ENCODE results near the gene VPS16.

The VPS16 gene

DNA sequence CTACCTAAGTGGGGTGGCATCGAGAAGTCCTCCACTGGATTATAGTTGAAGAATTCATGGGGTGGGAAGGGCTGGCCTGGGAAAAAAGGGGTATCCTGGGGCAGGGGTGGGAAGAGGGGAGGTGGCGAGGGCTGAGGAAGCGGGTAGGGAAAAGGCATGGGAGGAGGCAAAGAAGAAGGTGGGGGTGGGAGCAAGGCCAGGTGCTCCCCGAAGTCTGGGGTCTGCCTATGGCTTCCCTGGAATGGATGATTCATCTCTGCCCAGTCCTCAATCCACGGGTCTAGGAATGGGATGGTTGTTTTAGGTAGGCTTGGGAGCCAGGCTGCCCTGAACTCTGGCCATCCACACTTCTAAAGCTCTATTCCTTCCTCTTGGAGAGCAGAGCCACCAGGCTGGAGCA is 4.5 kb upstream of the VPS16 start:
- DNase-seq: no peak

GRCh38 chr20:2837221-2837960 is 3.2 kb upstream of the VPS16 start:
- no peak for DNase-seq

DNA sequence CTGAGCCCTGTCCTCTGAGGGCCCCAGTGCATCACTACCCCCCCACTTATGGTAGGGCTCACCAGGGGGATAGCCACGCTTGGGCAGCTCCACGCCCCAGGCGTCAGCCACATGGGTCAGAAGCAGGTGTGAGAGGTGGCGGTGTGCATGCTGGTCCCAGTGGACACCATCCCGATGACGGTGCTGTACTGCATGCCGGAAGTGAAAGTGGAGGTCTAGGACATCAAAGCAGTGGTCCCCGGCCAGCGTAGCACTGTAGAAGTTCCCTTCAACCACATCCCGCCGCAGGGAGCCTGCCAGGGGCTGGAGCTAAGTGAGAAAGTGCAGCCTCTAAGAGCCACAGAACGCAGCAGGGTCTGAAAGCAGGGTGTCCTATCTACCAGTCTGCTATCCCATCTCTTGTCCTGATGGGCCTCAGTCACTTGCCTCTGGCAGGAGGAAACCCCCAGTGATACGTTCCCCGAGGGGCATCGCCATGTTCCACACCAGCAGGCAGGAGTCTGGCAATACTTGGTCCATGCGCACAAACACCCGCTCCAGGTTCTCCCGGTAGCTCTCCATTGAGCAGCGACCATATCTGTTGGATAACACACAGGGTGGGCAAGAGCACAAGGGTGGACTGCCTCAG is 2.3 kb upstream of the VPS16 start:
- DNase-seq: no peak

- no peak for DNase-seq
Observed at GRCh38 chr20:2838847-2839671, 1.5 kb upstream of the VPS16 start.

- DNase-seq: no peak
Observed at GRCh38 chr20:2839732-2840137, 810 bp upstream of the VPS16 start.

GRCh38 chr20:2840967-2841531 is 504 bp downstream of the VPS16 start:
- DNase-seq: no peak

- DNase-seq: no peak
Observed at GRCh38 chr20:2845607-2846006, 5.1 kb downstream of the VPS16 start.

DNA sequence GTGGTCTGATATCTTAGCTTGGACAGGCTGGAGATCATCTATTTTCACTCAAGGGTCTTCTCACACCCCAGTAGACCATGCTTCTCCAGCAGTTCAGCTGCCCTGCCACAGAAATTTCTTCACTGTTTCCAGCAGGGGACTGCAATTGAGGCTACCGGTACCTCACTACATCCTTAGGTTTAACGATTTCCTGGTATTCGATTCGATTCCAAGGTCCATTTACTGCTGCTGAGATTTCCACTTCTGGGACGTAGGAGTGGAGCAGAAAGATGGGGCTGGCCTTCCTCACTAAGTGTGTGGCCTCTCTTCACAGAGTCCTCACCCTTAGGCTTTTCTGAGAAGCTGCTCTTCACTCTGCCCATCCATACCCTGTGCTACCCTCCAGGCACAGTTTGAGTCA is 6.2 kb downstream of the VPS16 start:
- no peak for DNase-seq

DNA sequence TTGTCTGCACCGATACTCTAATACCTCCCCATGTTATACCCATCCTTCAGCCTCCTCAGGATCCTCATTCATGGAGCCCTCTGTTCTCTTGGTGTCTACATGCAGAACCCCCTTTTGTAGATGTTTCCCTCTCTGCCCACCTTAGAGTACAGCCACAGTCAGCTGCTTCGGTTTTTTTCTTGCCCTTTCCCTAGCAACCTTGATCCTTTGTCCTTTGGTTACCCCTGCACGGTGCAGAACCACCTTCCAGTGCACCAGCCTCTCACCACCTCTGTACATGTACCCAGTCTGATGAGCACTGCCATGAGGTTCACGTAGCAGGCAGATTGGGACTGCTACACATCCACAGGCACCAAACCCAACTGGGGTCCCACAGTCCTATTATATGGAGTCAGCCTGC is 7.3 kb downstream of the VPS16 start:
- no peak for DNase-seq

DNA sequence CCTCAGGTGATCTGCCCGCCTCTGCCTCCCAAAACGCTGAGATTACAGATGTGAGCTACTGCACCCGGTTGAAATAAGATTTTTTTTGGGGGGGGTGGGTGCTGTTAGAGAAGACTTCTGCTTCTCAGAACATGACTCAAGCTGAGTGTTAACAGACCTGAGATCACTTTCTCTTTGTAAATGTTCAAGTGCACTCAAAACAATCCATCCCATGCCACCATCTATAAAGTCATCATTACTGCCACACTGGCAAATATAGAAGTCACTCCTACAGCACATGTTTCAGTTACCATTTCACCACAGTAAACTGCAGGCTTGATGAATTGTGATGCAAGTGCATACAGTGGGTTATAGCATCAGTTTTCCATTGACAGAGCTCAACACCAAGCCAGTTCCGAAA is 9.0 kb downstream of the VPS16 start:
- DNase-seq: no peak

- no peak for DNase-seq
Observed at GRCh38 chr20:2851086-2851485, 10.5 kb downstream of the VPS16 start.

DNA sequence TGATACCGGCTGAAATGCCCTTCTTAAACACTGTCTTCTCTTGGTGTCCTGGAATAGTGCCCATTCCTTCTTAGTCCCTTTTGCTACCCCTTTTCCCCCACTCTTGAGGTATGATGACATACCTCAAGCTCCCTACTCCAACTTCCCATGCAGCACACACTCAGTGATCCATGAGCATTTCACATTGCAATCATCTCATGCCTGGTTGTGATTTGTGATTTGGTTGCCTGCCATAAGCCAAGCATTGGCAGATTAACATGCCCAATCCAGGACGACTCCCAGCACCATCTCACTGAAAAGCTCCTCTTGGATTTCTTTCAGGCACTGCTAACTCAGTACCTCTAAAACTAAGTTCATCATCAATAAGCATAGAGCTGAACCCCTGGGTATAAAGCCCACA is 18.0 kb downstream of the VPS16 start:
- no peak for DNase-seq

DNA sequence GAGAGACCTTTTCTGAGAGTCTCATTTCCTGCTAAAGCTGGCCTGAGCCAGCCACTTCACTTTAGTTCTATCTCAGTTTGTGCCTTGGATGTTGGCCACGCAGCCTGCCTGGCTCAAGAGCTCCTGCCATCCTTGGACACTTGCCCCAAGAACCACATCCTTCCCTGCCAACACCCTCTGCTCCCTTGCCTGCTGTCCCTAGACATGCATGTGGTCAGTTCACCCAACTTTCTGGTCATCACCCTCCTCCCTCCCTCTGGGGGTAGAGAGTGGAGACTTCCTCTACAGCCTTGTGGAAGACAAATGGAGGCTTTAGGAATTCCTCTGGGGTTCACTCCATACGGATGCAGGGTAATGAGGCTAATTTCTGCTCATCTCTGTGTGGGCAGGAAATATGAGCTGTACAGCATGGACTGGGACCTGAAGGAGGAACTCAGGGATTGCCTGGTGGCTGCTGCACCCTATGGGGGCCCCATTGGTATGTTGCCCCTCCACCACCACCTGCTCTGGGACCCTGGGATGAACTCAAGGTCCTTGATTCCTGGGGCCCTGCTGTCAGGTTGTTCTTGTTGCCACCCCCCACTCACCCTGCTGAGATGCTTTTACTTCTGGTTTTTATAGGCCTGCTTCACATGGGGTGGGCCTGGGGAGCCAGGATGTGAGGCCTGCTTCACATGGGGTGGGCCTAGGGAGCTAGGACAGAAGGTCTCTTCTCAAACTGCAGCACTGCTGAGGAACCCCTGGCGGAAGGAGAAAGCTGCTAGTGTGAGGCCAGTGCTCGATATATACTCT is 19.0 kb downstream of the VPS16 start:
- no peak for DNase-seq

DNA sequence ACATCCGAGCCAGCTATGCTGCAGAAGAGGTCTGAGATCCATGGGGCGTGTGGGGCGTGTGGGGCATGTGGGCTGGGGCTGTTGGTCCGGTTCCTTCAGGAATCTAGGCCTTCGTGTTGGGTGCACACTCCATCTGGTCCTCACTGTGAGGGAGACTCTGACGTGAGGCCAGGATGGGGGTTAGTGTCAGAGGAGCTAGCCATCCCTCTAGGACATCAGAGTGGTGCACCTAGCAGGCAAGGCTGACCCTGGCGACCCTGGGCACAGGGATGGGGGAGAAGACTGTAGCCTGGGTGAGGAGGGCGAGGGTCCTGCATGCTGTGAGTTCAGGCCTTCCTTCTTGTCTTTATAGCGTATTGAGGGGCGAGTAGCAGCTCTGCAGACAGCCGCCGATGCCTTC is 24.1 kb downstream of the VPS16 start:
- DNase-seq: no peak

DNA sequence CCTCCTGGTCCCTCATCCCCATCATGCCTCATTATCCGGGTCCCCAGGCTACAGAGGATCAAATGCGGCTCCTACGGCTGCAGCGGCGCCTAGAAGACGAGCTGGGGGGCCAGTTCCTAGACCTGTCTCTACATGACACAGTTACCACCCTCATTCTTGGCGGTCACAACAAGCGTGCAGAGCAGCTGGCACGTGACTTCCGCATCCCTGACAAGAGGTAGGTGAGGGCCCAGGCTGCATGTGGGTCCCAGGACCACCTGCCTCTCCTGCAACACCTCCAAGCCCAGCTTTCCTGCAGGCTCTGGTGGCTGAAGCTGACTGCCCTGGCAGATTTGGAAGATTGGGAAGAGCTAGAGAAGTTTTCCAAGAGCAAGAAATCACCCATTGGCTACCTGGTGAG is 24.6 kb downstream of the VPS16 start:
- no peak for DNase-seq

GRCh38 chr20:2865630-2866029 is 25.1 kb downstream of the VPS16 start:
- no peak for DNase-seq

DNA sequence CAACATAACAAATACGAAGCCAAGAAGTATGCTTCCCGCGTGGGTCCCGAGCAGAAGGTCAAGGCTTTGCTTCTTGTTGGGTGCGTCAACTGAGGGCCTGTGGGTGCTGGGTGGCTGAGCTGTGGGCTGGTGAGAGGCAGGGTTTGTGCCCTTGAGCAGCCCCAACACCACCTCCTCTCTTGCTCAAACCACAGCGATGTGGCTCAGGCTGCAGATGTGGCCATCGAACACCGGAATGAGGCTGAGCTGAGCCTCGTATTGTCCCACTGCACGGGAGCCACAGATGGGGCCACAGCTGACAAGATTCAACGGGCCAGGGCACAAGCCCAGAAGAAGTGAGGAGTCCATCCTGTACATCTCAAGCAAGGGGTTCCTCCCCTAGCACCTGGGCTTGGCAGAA is 25.7 kb downstream of the VPS16 start:
- no peak for DNase-seq

DNA sequence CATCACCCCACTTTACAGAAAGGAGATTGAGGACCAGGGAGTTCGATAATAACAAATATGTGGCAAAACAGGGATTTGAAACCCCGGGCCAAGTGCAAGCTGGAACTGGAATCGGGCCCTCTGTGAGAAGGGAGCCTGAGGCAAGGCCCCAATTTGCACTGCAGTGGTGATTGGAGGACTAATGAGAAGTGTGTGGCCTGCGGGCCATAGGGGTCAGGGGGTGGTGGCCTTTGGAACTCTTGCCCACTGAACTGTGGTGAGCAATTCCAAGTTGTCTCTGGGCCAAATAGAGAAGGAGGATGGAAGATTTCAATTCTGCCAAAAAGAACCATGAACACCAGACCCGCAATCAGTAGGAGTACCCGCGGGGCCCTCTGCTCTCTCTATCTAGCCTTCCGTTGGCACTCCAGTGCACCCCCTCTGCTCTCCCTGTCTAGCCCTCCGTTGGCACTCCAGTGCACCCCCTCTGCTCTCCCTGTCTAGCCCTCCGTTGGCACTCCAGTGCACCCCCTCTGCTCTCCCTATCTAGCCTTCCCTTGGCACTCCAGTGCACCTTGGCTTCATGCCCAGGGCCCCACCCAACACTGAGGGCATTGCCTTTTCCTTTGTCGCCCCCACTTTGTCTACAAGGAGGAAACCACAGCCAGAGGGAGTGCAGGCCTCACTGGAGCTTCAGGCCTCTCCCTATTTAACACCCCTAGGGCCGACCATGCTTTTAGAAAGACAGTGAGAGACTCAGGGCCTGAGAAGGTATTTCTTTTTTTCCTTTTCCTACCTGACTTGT is 26.7 kb downstream of the VPS16 start:
- DNase-seq: no peak

- no peak for DNase-seq
Observed at GRCh38 chr20:2869381-2869780, 28.8 kb downstream of the VPS16 start.

DNA sequence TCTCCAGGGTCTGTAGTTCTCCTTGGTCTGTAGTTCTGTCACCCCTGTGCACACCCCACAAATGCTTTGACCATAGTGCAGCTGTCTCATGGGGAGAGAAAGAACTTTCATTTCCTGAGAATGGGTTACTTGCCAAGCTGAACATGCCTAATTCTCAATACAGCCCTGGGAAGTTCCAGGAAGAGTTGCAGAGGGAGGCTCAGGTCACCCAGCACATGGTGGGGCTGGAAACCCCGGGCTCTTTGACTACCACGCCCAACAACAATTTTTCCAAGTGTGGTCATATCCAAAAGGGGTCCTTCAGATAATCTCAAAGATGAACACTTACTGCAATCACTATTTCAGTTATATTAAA is 30.5 kb downstream of the VPS16 start:
- DNase-seq: no peak

DNA sequence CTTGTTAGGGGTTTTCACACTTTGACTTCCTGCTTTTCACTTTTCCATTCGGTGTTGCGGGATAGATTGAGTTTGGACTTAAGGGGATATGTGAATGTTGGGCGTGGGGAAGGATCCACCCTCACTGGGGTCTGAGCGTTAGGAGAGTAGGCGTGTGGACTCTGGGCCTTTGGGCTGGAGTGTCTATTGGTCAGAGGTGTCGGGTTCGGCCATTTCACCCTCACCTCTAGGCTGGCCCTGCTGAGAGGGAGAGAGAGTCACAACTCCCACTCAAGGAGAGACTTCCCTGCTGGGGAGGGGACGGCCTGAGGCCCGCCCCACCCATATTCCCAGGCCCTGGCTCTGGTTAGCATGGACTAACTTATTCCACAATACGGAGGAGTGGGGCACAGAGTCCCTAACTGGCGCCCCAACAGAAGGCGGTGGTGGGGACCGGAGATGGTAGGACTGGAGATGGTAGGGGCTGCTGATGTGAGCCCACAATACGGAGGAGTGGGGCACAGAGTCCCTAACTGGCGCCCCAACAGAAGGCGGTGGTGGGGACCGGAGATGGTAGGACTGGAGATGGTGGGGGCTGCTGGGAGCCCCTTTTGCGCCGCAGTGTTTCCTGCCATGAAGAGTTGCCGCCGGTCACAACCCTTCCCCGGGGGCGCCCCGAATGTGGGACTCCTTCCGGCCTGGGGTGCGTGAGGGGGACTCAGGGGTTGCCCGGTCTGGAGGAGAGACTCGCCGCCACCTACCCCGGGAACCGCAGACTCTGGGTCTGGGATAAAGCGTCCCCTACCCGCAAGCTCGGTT is 31.3 kb downstream of the VPS16 start:
- no peak for DNase-seq
